Spinal cord (tissue), 10 donors: ENCODE data around the gene PGM1. TPM values are rescaled to one million over a fixed set of nuclear protein-coding genes. Genes with fewer than 3 reads are reported as not detected.

ENCODE experiments used
- DNase-seq, 6 donors: peaks; one replicate each; pipeline versions ENCODE4 v3.0.0 to v3.0.0-alpha.2; 2013 to 2015; ENCODE audit warnings: low spot score in 6 of 6, low read depth in 4 of 6
- H3K27ac ChIP-seq: one replicate; pipeline ENCODE4 v1.5.1; 2013; ENCODE audit warnings: low read depth, low read length, control low read depth
- H3K27me3 ChIP-seq: one replicate; pipeline ENCODE4 v1.6.1; 2013; ENCODE audit warnings: low read length; ENCODE audit not compliant: control insufficient read depth, insufficient read depth
- H3K36me3 ChIP-seq: one replicate; pipeline ENCODE4 v1.6.1; 2013; ENCODE audit warnings: low read length; ENCODE audit not compliant: control insufficient read depth, insufficient read depth
- H3K4me1 ChIP-seq: one replicate; pipeline ENCODE4 v1.6.1; 2013; ENCODE audit warnings: low read length; ENCODE audit not compliant: control insufficient read depth, insufficient read depth
- H3K4me3 ChIP-seq: one replicate; pipeline ENCODE4 v1.5.1; 2013; ENCODE audit warnings: low read depth, low read length, control low read depth
- H3K9me3 ChIP-seq: one replicate; pipeline ENCODE4 v1.6.1; 2013; ENCODE audit warnings: low read length; ENCODE audit not compliant: control insufficient read depth, insufficient read depth
- WGBS: methylation state at CpG from one replicate; pipeline ENCODE4 v1.1.5; 2013; ENCODE audit warnings: missing lambda C conversion rate; ENCODE audit not compliant: insufficient coverage; 5-methylcytosine and 5-hydroxymethylcytosine counted together
- polyA plus RNA-seq, 2 donors: library from polyadenylated mRNA; unstranded; fragments of 120-200 nt; gene quantifications; one replicate each; pipeline ENCODE4 v1.2.1, GENCODE V29; 2013; ENCODE audit not compliant: insufficient read length in 2 of 2
- total RNA-seq, 2 donors: library from RNA; depleted of rRNA in 1 of 2; stranded (reverse); fragments of 120-200 nt in 1 of 2; fragments of >200 nt in 1 of 2; gene quantifications; one replicate each; pipeline versions ENCODE4 v1.2.3 to v1.2.4, GENCODE V29; 2013 to 2014
- donor health status: healthy.

Gene PGM1
- total and polyA plus RNA-seq, 4 donors: 41.3 to 58.3 (median 47.9) TPM

DNA sequence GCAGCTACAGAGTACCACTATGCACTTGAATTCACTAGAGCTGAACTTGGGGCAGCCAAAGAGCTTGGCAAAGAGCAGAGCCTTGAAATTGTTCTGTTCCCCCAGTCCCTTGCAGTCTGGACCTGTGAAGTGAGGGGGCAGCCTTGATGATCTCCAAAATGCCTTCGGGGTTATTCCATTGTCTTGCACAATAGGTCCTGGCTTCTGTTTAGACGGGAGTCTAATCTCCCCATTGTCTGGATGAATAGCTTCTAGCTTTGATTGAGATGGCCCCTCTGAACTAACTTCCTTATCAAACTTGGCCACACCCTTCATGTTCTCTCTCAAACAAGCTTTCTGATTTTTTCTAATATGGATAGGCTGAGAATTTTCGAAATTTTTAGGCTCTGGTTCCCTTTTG lies 72.6 kb downstream of the PGM1 start:
- WGBS: 83% methylated on average over 1 of the region's 3 CpGs
- no peaks in the 10 kb centered on the region for H3K27me3 ChIP-seq
- H3K4me1 ChIP-seq: no peaks in the 10 kb centered on the region
- H3K27ac ChIP-seq: no peak overlapping the region
- H3K36me3 ChIP-seq: peaks cover 7% of the 10 kb centered on the region
- no peak for DNase-seq
- H3K9me3 ChIP-seq: peaks cover 2% of the 10 kb centered on the region
- H3K4me3 ChIP-seq: no peak overlapping the region

GRCh38 chr1:63668298-63668697 lies 75.1 kb downstream of the PGM1 start:
- DNase-seq: no peak
- Histone ChIP-seq H3K4me1 (no peaks in the 10 kb centered on the region), H3K27ac (no peak overlapping the region), H3K27me3 (no peaks in the 10 kb centered on the region), H3K9me3 (peaks cover 2% of the 10 kb centered on the region), H3K4me3 (no peak overlapping the region), H3K36me3 (no peaks in the 10 kb centered on the region)
- WGBS: no CpG with 5 or more reads among the region's 2 CpGs

GRCh38 chr1:63669151-63669961 lies 76.1 kb downstream of the PGM1 start:
- DNase-seq: no peak
- peaks cover 2% of the 10 kb centered on the region for H3K9me3 ChIP-seq

DNA sequence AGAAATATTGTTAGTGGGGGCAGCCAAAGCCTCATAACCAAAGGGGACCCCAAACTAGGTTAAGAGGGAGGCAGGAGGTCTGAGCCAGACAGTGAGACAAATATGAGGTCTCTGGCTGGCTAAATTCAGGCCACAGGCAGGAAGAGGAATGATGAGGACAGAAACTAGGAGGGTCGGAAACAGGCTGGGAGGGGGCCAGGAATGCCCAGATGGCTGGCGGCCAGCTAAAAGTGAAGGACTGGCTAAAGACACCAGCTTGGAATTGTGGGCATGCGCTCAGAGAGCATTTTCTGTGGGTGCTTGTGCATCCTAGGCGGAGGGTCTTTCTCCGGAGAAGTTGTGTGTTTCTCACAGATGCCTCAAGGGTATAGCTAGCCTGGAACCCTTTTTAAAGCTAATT lies 77.0 kb downstream of the PGM1 start:
- Histone ChIP-seq H3K27ac (no peak overlapping the region), H3K27me3 (no peaks in the 10 kb centered on the region), H3K36me3 (no peaks in the 10 kb centered on the region), H3K4me1 (peaks cover 1% of the 10 kb centered on the region), H3K9me3 (no peaks in the 10 kb centered on the region), H3K4me3 (no peak overlapping the region)
- 88% methylated on average over 5 of the region's 5 CpGs for WGBS
- no peak for DNase-seq

More at GRCh38 chr1:63669151-63669961, 76.1 kb downstream of the PGM1 start:
- no peaks in the 10 kb centered on the region for H3K36me3 ChIP-seq
- no peak overlapping the region for H3K4me3 ChIP-seq
- H3K27ac ChIP-seq: no peak overlapping the region
- H3K27me3 ChIP-seq: no peaks in the 10 kb centered on the region
- H3K4me1 ChIP-seq: no peaks in the 10 kb centered on the region
- WGBS: 88% methylated on average over 13 of the region's 15 CpGs

- 100% methylated on average over 1 of the region's 1 CpG for WGBS
- no peaks in the 10 kb centered on the region for H3K36me3 ChIP-seq
- H3K4me3 ChIP-seq: no peak overlapping the region
- DNase-seq: no peak
- H3K27me3 ChIP-seq: no peaks in the 10 kb centered on the region
- no peaks in the 10 kb centered on the region for H3K9me3 ChIP-seq
- no peak overlapping the region for H3K27ac ChIP-seq
- H3K4me1 ChIP-seq: peaks cover 4% of the 10 kb centered on the region
Measured at GRCh38 chr1:63671514-63671913, 78.3 kb downstream of the PGM1 start.

DNA sequence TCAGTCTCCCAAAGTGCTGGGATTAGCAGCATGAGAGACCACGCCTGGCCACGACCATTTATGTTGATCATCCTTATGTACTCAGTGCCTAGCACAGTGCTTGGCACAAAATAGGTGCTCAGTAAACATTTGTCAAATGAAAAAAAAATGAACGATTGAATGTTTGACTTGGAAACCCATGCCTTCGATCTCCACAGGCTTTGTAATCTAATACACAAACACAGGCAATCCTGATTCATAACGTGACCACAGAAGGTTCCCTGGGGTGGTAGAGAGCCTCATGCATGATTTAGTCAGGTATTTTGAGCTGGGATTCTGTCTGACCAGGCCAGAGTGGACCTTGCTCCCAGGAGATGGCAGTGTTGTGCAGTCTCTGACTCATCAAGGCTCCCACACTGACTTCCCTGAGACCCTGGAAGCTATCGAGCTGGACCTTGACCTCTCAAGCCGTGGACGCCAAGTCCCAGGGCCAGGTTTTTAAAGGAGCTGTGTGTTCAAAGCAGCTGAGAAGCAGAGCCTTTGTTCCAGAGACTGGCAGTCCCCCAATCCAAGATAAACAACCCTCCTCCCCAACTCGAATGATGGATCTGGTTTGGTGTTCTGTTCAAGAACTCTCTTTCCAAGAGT lies 81.1 kb downstream of the PGM1 start:
- no peaks in the 10 kb centered on the region for H3K27me3 ChIP-seq
- DNase-seq: peak in 5 of 6 donors; percentile 26 to 84 (median 47)
- peaks cover 4% of the 10 kb centered on the region for H3K4me1 ChIP-seq
- H3K4me3 ChIP-seq: no peak overlapping the region
- no peaks in the 10 kb centered on the region for H3K36me3 ChIP-seq
- WGBS: 48% methylated on average over 5 of the region's 9 CpGs
- no peaks in the 10 kb centered on the region for H3K9me3 ChIP-seq
- no peak overlapping the region for H3K27ac ChIP-seq

- Histone ChIP-seq H3K27ac (no peak overlapping the region), H3K9me3 (no peaks in the 10 kb centered on the region), H3K36me3 (no peaks in the 10 kb centered on the region), H3K4me3 (no peak overlapping the region), H3K4me1 (peaks cover 4% of the 10 kb centered on the region), H3K27me3 (no peaks in the 10 kb centered on the region)
- 63% methylated on average over 2 of the region's 6 CpGs for WGBS
- peak in 2 of 6 donors; percentile 5 to 50 for DNase-seq
Measured at GRCh38 chr1:63674865-63675419, 81.7 kb downstream of the PGM1 start.

DNA sequence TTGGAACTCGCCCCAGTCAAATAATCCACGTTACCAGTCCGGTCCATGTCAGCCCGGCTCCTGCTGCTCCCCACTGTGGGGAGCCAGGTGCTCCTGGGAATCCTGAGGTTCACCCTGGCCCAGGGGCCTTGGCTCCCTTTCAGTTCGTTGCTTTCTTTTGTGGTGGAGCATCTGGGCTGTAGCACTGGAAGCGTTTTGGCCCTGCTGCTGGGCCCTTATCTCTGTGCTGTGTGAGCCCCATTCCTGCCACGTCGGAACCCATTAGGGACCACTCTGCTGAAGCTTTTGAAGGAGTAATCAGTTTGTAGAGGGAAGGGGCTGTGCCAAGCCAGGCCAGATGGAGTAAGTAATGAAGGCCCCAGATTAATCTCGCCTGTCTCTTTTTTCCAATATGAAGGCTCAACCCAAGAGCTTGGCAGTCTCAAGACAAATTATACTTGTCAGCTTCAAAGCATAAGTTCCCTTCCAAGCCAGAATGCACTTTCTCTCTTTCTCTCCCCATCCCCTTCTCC lies 82.3 kb downstream of the PGM1 start:
- no peaks in the 10 kb centered on the region for H3K27me3 ChIP-seq
- H3K9me3 ChIP-seq: no peaks in the 10 kb centered on the region
- no peaks in the 10 kb centered on the region for H3K36me3 ChIP-seq
- no peak overlapping the region for H3K27ac ChIP-seq
- peaks cover 4% of the 10 kb centered on the region for H3K4me1 ChIP-seq
- peak in 2 of 6 donors; percentile 70 to 75 for DNase-seq
- WGBS: 55% methylated on average over 6 of the region's 9 CpGs
- no peak overlapping the region for H3K4me3 ChIP-seq

DNA sequence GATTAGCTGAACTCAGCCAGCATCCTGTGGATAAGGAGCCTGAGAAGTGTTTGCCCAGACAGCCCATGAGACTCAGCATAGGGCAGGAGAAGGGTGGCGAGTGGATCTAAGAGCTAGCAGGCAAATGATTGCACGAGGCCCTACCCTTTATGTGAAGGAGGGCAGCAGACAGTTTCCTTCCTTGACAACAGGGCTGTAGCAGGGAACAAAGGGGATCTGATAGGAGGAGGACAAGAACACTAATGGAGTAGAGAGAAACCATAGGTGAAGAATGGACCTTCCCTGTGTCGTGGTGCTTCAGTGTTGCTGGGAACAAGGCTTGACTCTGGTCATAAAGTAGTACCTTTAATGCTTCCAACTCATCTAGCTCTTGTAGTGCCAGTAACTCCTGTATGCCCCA lies 84.3 kb downstream of the PGM1 start:
- H3K27ac ChIP-seq: no peak overlapping the region
- no peak for DNase-seq
- no peaks in the 10 kb centered on the region for H3K9me3 ChIP-seq
- H3K4me1 ChIP-seq: peaks cover 4% of the 10 kb centered on the region
- 89% methylated on average over 3 of the region's 3 CpGs for whole genome bisulfite sequencing
- H3K36me3 ChIP-seq: no peaks in the 10 kb centered on the region
- no peaks in the 10 kb centered on the region for H3K27me3 ChIP-seq
- H3K4me3 ChIP-seq: no peak overlapping the region
